WI38 (cell line): Measurements from ENCODE around the gene PLPP3.

ENCODE experiments used
- H3K4me3 ChIP-seq: 2 replicates; pipeline ENCODE4 v1.5.1; 2011; ENCODE audit warnings: low read depth, mild to moderate bottlenecking, control low read depth, low read length
- CTCF ChIP-seq: IDR thresholded peaks from 2 replicates; pipeline ENCODE4 v1.5.1; 2012; ENCODE audit warnings: low read depth, mild to moderate bottlenecking, control low read depth, low read length

Gene PLPP3

GRCh38 chr1:56563568-56563967 lies 15.8 kb downstream of the PLPP3 start:
- no peak overlapping the region for H3K4me3 ChIP-seq
- TF ChIP-seq CTCF: no peak

- no peak for TF ChIP-seq CTCF
- H3K4me3 ChIP-seq: no peak overlapping the region
These were observed 16.4 kb downstream of the PLPP3 start for GRCh38 chr1:56562891-56563452.

- H3K4me3 ChIP-seq: no peak overlapping the region
- TF ChIP-seq CTCF: no peak
These were observed 17.9 kb downstream of the PLPP3 start for GRCh38 chr1:56561227-56562019.

- TF ChIP-seq CTCF: no peak
- H3K4me3 ChIP-seq: no peak overlapping the region
These were observed 21.6 kb downstream of the PLPP3 start for GRCh38 chr1:56557746-56558145.

GRCh38 chr1:56555448-56555847 lies 23.9 kb downstream of the PLPP3 start:
- no peak overlapping the region for H3K4me3 ChIP-seq
- TF ChIP-seq CTCF: no peak

GRCh38 chr1:56553046-56553445 lies 26.3 kb downstream of the PLPP3 start:
- no peak for TF ChIP-seq CTCF
- H3K4me3 ChIP-seq: no peak overlapping the region

- H3K4me3 ChIP-seq: no peak overlapping the region
- no peak for TF ChIP-seq CTCF
These were observed 27.0 kb downstream of the PLPP3 start for GRCh38 chr1:56552349-56552748.
